Thyroid gland (tissue), 4 donors: ENCODE measurements around the gene CYFIP1. TPM values are rescaled to one million over a fixed set of nuclear protein-coding genes. Genes with fewer than 3 reads are reported as not detected.
A peak's percentile ranks its signal among the peaks of the same experiment; 100 is the strongest.

ENCODE experiments used
- DNase-seq, 2 donors: peaks; one replicate each; pipeline ENCODE4 v3.0.0-alpha.2; 2019
- H3K27ac ChIP-seq, 3 donors: fragments of 200-600 bp; sonication (generic); 1 replicate in 2 of 3; 2 replicates in 1 of 3; pipeline ENCODE4 v1.5.1; 2016 to 2019; ENCODE audit warnings: mild to moderate bottlenecking in 1 of 3, moderate library complexity in 1 of 3
- H3K27me3 ChIP-seq: fragments of 200-600 bp; sonication (generic); one replicate; pipeline ENCODE4 v1.5.1; 2019
- H3K36me3 ChIP-seq, 2 donors: fragments of 200-600 bp; sonication (generic); one replicate each; pipeline ENCODE4 v1.5.1; 2016 to 2019
- H3K4me1 ChIP-seq, 2 donors: fragments of 200-600 bp; sonication (generic); one replicate each; pipeline ENCODE4 v1.5.1; 2017 to 2019
- H3K4me3 ChIP-seq, 3 donors: fragments of 200-600 bp; sonication (generic); replicated peaks in 1 of 3; 1 replicate in 2 of 3; 2 replicates in 1 of 3; pipeline ENCODE4 v1.5.1; 2016; ENCODE audit warnings: mild to moderate bottlenecking in 1 of 3
- H3K9me3 ChIP-seq: fragments of 200-600 bp; sonication (generic); one replicate; pipeline ENCODE4 v1.5.1; 2017
- CTCF ChIP-seq, 6 experiments: fragments of 200-600 bp in 3 of 6; fragments of 450-650 bp in 3 of 6; sonication (generic) in 3 of 6; IDR thresholded peaks; one replicate each; pipeline ENCODE4 v1.5.1; 2016 to 2019; ENCODE audit warnings: antibody characterized with exemption in 6 of 6, mild to moderate bottlenecking in 2 of 6, inconsistent platforms in 1 of 6, moderate library complexity in 1 of 6
- POLR2A ChIP-seq, 2 donors: fragments of 450-650 bp; IDR thresholded peaks; one replicate each; pipeline ENCODE4 v1.6.1; 2017; ENCODE audit warnings: antibody characterized with exemption in 2 of 2, mild to moderate bottlenecking in 2 of 2, moderate library complexity in 1 of 2
- WGBS, 2 donors: methylation state at CpG; one replicate each; pipeline ENCODE4 v1.1.5; 2017; 5-methylcytosine and 5-hydroxymethylcytosine counted together
- intact Hi-C: fragments of 100-400 bp; cut with DNase I; formaldehyde crosslinking; loops from one replicate; pipeline ENCODE4 v1.15.1; 2023
- total RNA-seq, 4 donors: library from RNA; depleted of rRNA; stranded (reverse); fragments of >200 nt; gene quantifications; one replicate each; pipeline ENCODE4 v1.2.3, GENCODE V29; 2016

CYFIP1 gene
- total RNA-seq, 4 donors from 2014 or later: 89.1 to 138 (median 131) TPM

GRCh38 chr15:22850055-22850454 is 130.1 kb downstream of the CYFIP1 start:
- DNase-seq: no peak
- H3K36me3 ChIP-seq: peaks cover 0 to 18% of the 10 kb centered on the region in 2 donors
- 93 to 94% methylated on average over 3 of the region's 3 CpGs for WGBS, 2 donors

GRCh38 chr15:22846073-22846472 is 134.1 kb downstream of the CYFIP1 start:
- peaks cover 8 to 13% of the 10 kb centered on the region in 2 donors for H3K4me1 ChIP-seq
- no peaks in the 10 kb centered on the region for H3K36me3 ChIP-seq
- no peaks in the 10 kb centered on the region for H3K27me3 ChIP-seq
- no peak overlapping the region for H3K27ac ChIP-seq
- DNase-seq: no peak
- no peak for TF ChIP-seq CTCF (IDR thresholded peaks at IDR 0.05)
- no peak for TF ChIP-seq POLR2A (IDR thresholded peaks at IDR 0.05)
- WGBS, 2 donors: 89 to 91% methylated on average over 6 of the region's 6 CpGs
- intact Hi-C loops: no loop called here
- H3K9me3 ChIP-seq: no peaks in the 10 kb centered on the region
- H3K4me3 ChIP-seq: no peak overlapping the region

More at GRCh38 chr15:22850055-22850454, 130.1 kb downstream of the CYFIP1 start:
- TF ChIP-seq POLR2A (IDR thresholded peaks at IDR 0.05): no peak
- no peak for TF ChIP-seq CTCF (IDR thresholded peaks at IDR 0.05)
- Histone ChIP-seq H3K27ac (no peak overlapping the region), H3K27me3 (no peaks in the 10 kb centered on the region), H3K9me3 (no peaks in the 10 kb centered on the region), H3K4me3 (no peak overlapping the region), H3K4me1 (peaks cover 6 to 7% of the 10 kb centered on the region in 2 donors)
- intact Hi-C loops: no loop called here

GRCh38 chr15:22845289-22845900 is 134.8 kb downstream of the CYFIP1 start:
- intact Hi-C loops: no loop called here
- peak; percentile 61 to 64 for DNase-seq
- Histone ChIP-seq H3K4me3 (no peak overlapping the region), H3K27me3 (no peaks in the 10 kb centered on the region), H3K4me1 (peaks cover 15 to 20% of the 10 kb centered on the region in 2 donors), H3K9me3 (no peaks in the 10 kb centered on the region), H3K27ac (peak overlapping the region in 1 of 3 donors; percentile 71), H3K36me3 (no peaks in the 10 kb centered on the region)
- TF ChIP-seq CTCF (IDR thresholded peaks at IDR 0.05): no peak
- no peak for TF ChIP-seq POLR2A (IDR thresholded peaks at IDR 0.05)
- WGBS, 2 donors: 25 to 31% methylated on average over 2 of the region's 2 CpGs

GRCh38 chr15:22844421-22845288 is 135.5 kb downstream of the CYFIP1 start:
- intact Hi-C loops: no loop called here
- TF ChIP-seq POLR2A (IDR thresholded peaks at IDR 0.05) (no peak), CTCF (IDR thresholded peaks at IDR 0.05) (no peak)

More at GRCh38 chr15:22844421-22845288, 135.5 kb downstream of the CYFIP1 start:
- no peak for DNase-seq
- Histone ChIP-seq H3K9me3 (no peaks in the 10 kb centered on the region), H3K4me1 (peaks cover 22 to 27% of the 10 kb centered on the region in 2 donors), H3K27me3 (no peaks in the 10 kb centered on the region), H3K36me3 (no peaks in the 10 kb centered on the region), H3K4me3 (no peak overlapping the region), H3K27ac (peak overlapping the region in 2 of 3 donors; percentile 7 to 71)
- WGBS, 2 donors: 83 to 84% methylated on average over 19 of the region's 19 CpGs
